Epithelial cell of proximal tubule (primary cell): Measurements from ENCODE around the gene MIS18A. TPM values are rescaled to one million over a fixed set of nuclear protein-coding genes. Genes with fewer than 3 reads are reported as not detected.
A peak's percentile ranks its signal among the peaks of the same experiment; 100 is the strongest.

ENCODE experiments used
- DNase-seq: peaks from one replicate; pipeline ENCODE4 v3.0.0-alpha.2; 2011; ENCODE audit warnings: low read depth
- H3K4me3 ChIP-seq: 2 replicates; pipeline ENCODE4 v1.5.1; 2011; ENCODE audit warnings: low read depth, mild to moderate bottlenecking, low read length
- CTCF ChIP-seq: conservative IDR thresholded peaks from 2 replicates; pipeline ENCODE4 v1.5.1; 2012; ENCODE audit warnings: low read depth, mild to moderate bottlenecking, low read length
- total RNA-seq: library from RNA; depleted of rRNA; stranded (reverse); fragments of >200 nt; gene quantifications from 2 replicates; pipeline ENCODE4 v1.2.3, GENCODE V29; 2015

MIS18A gene
- total RNA-seq, 1 donor from 2014 or later = 31.4 TPM

DNA sequence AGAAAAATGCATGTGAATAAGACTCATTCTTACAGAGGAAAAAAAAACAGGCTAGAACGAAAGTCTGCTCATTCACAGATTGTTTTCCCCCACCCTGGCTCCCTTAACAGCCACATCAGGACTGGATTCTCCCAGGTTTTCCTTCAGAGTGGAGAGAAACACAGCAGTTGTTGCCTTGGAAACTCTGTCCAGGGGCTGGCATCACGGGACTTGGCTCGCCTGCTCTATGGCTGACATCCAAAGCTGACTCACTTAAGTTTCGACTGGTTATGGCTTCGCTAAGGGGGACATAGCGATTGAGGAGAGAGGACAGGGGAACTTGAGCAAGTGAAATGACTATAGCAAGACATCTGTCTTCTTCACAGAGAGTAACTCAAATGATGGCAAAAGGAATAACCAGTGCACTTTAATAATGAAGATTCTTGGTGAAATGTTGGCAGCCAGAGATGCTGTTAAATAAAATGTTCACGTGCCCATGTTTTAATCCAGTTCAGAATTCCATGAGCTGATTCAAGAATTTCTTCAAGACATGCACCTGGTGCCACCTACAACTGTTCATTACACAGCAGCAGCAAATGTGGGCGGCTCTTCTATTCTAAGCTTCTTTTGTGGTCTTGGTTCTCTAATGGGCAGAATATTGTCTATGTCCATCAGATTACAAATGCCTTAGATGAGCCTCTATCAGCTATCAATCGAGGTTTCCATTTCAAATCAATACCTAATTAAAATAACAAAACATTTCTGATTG is 21.8 kb downstream of the MIS18A start:
- no peak for TF ChIP-seq CTCF
- peak; percentile 89 for DNase-seq
- no peak overlapping the region for H3K4me3 ChIP-seq

DNA sequence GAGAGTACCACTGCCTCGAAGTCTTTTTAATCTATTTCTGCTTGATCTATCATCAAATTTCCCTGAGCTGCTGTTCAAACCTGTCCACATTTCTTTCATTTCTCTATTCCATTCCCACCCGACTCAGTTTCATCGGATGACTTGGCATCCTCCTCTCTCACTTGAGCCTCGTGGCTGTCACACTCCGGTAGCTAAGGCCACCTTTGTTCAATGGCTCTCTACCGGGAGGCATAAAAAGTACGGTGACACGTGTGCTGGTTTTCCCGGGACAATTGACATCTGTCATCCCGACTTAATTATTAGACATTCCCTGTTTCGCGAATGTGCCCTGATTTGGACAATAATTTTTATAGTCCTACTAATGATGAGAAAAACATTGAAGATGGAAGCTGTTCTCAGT is 22.6 kb downstream of the MIS18A start:
- DNase-seq = no peak
- H3K4me3 ChIP-seq = no peak overlapping the region
- TF ChIP-seq CTCF = no peak

- no peak for TF ChIP-seq CTCF
- no peak for DNase-seq
- H3K4me3 ChIP-seq = no peak overlapping the region
Observed at GRCh38 chr21:32253215-32253641, 25.6 kb downstream of the MIS18A start.

DNA sequence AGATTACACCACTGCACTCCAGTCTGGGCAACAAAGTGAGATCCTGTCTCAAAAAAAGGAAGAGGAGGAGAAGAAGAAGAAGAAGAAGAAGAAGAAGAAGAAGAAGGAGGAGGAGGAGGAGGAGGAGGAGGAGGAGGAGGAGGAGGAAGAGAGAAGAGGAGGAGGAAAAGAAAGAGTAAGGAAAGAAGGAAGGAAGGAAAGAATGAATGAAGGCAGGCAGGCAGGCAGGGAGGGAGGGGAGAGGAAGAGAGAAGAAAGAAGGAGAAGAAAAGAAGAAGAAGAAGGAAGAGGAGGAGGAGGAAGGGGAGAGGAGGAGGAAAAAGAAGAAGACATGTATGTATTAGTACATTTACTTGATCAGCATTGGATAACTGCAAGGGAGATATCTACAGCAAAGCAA is 26.7 kb downstream of the MIS18A start:
- DNase-seq = no peak
- H3K4me3 ChIP-seq = no peak overlapping the region
- no peak for TF ChIP-seq CTCF

GRCh38 chr21:32249511-32250280 is 29.2 kb downstream of the MIS18A start:
- no peak for DNase-seq
- TF ChIP-seq CTCF = no peak
- no peak overlapping the region for H3K4me3 ChIP-seq

GRCh38 chr21:32248571-32249461 is 30.0 kb downstream of the MIS18A start:
- no peak for DNase-seq
- no peak for TF ChIP-seq CTCF
- no peak overlapping the region for H3K4me3 ChIP-seq
